K562 (cell line): ENCODE data around the gene ABHD8. TPM values are rescaled to one million over a fixed set of nuclear protein-coding genes. Genes with fewer than 3 reads are reported as not detected.

Experiments
- ARID1B ChIP-seq: fragments of 450-650 bp; IDR thresholded peaks from 2 replicates; pipeline ENCODE4 v1.6.1; 2016; ENCODE audit warnings: antibody characterized with exemption, mild to moderate bottlenecking, inconsistent platforms
- CBX5 ChIP-seq: IDR thresholded peaks from 2 replicates; pipeline ENCODE4 v1.6.1; 2014; ENCODE audit warnings: low read depth, borderline replicate concordance
- CCAR2 ChIP-seq: fragments of 200-400 bp; formaldehyde crosslinking; IDR thresholded peaks from 2 replicates; pipeline ENCODE4 v1.6.1; 2017; ENCODE audit warnings: mild to moderate bottlenecking, low read depth, low read length
- CHD1 ChIP-seq: fragments of 200-600 bp; sonication (generic); IDR thresholded peaks from one replicate; pipeline ENCODE4 v1.6.1; 2012; ENCODE audit warnings: mild to moderate bottlenecking, moderate library complexity, low read length, inconsistent platforms
- MCM3 ChIP-seq: fragments of 450-650 bp; IDR thresholded peaks from 2 replicates; pipeline ENCODE4 v1.6.1; 2016
- MTA1 ChIP-seq: fragments of 450-650 bp; IDR thresholded peaks from 2 replicates; pipeline ENCODE4 v1.6.1; 2017; ENCODE audit warnings: borderline replicate concordance
- POLR2A ChIP-seq: fragments of 450-650 bp; conservative IDR thresholded peaks from 2 replicates; pipeline ENCODE4 v1.6.1; 2016
- RAD21 ChIP-seq, 2 experiments: fragments of 250-450 bp in 1 of 2; fragments of 450-650 bp in 1 of 2; sonication (Bioruptor Pico) in 1 of 2; formaldehyde crosslinking in 1 of 2; IDR thresholded peaks in 1 of 2; conservative IDR thresholded peaks in 1 of 2; 2 replicates each; pipeline versions ENCODE4 v1.4.0 to v1.8.0; 2020 to 2022; ENCODE audit warnings: mild to moderate bottlenecking in 2 of 2, moderate library complexity in 1 of 2
- RBFOX2 ChIP-seq: fragments of 200-400 bp; formaldehyde crosslinking; IDR thresholded peaks from 2 replicates; pipeline ENCODE4 v1.6.1; 2017; ENCODE audit warnings: low read depth, mild to moderate bottlenecking, low read length, moderate library complexity
- SOX6 ChIP-seq: fragments of 450-650 bp; IDR thresholded peaks from 2 replicates; pipeline ENCODE4 v1.6.1; 2014; ENCODE audit warnings: mild to moderate bottlenecking
- TRIM25 ChIP-seq: fragments of 450-650 bp; IDR thresholded peaks from 2 replicates; pipeline ENCODE4 v1.7.0; 2016; ENCODE audit warnings: borderline replicate concordance
- UBTF ChIP-seq, 2 experiments: IDR thresholded peaks; 2 replicates each; pipeline ENCODE4 v1.6.1; 2012; ENCODE audit warnings: improper control_type of control experiment in 2 of 2, low read depth in 2 of 2, low read length in 2 of 2, borderline replicate concordance in 1 of 2
- ZFP1 ChIP-seq: fragments of 450-650 bp; formaldehyde crosslinking; IDR thresholded peaks from 2 replicates; pipeline ENCODE4 v1.4.0; 2020; ENCODE audit warnings: mild to moderate bottlenecking, mixed read lengths
- ZFX ChIP-seq: sonication (generic); formaldehyde crosslinking; IDR thresholded peaks from 2 replicates; pipeline ENCODE4 v1.8.0; 2022; ENCODE audit warnings: mild to moderate bottlenecking, missing genetic modification reagents, moderate library complexity
- ZNF174 ChIP-seq: fragments of 250-450 bp; sonication (Bioruptor Pico); IDR thresholded peaks from 2 replicates; pipeline ENCODE4 v1.4.0; 2020; ENCODE audit warnings: mild to moderate bottlenecking
- ZNF354B ChIP-seq: fragments of 250-450 bp; sonication (Bioruptor Pico); IDR thresholded peaks from 2 replicates; pipeline ENCODE4 v1.4.0; 2020
- polyA plus RNA-seq, 8 experiments: library from polyadenylated mRNA; depleted of rRNA in 4 of 8; stranded (reverse) in 5 of 8; unstranded in 3 of 8; fragments of >200 nt; fragmentation: Nextera tagmentation in 2 of 8; fragmentation: Illumina TruSeq in 1 of 8; extraction: Ambion mirVana in 2 of 8; extraction: Trizol in 1 of 8; gene quantifications; 2 replicates each; pipeline versions ENCODE4 v1.2.1 to v1.2.3, GENCODE V29; 2011 to 2014; ENCODE audit warnings: inconsistent platforms in 1 of 8, missing spikeins in 1 of 8
- total RNA-seq, 7 experiments: library from RNA; depleted of rRNA in 6 of 7; stranded (reverse); fragments of >200 nt in 6 of 7; fragmentation: Illumina TruSeq in 2 of 7; extraction: Trizol in 2 of 7; gene quantifications; 2 replicates each; pipeline versions ENCODE4 v1.2.1 to v1.2.3, GENCODE V29; 2011 to 2021; ENCODE audit warnings: low replicate concordance in 1 of 7
- TF ChIP-seq, protein P1 (sequence below), 2 experiments: IDR thresholded peaks; 2 replicates each; pipeline ENCODE4 v1.6.1; 2011; ENCODE audit warnings: borderline replicate concordance in 1 of 2, control low read depth in 1 of 2, low read depth in 1 of 2, low read length in 1 of 2, mild to moderate bottlenecking in 1 of 2, mixed read lengths in 1 of 2, moderate library complexity in 1 of 2; ENCODE audit not compliant: insufficient read depth in 1 of 2, insufficient read length in 1 of 2, poor library complexity in 1 of 2, severe bottlenecking in 1 of 2; ENCODE audit errors: extremely low read depth in 1 of 2
- TF ChIP-seq, protein P2 (sequence below): fragments of 250-450 bp; sonication (Bioruptor Pico); IDR thresholded peaks from 2 replicates; pipeline ENCODE4 v1.8.0; 2021; ENCODE audit warnings: moderate library complexity, mild to moderate bottlenecking, inconsistent platforms
- TF ChIP-seq, protein P3 (sequence below): fragments of 200-800 bp; sonication (Bioruptor generic); IDR thresholded peaks from 2 replicates; pipeline ENCODE4 v1.6.1; 2017; ENCODE audit warnings: missing genetic modification characterization, missing compliant biosample characterization

ABHD8 gene
- total and polyA plus RNA-seq, 9 of the 15 experiments (the other 6 are each of a cell fraction or from before 2014, with no cell fraction given), result 0.04 to 6.6 (median 2.0) TPM; not detected in 1

DNA sequence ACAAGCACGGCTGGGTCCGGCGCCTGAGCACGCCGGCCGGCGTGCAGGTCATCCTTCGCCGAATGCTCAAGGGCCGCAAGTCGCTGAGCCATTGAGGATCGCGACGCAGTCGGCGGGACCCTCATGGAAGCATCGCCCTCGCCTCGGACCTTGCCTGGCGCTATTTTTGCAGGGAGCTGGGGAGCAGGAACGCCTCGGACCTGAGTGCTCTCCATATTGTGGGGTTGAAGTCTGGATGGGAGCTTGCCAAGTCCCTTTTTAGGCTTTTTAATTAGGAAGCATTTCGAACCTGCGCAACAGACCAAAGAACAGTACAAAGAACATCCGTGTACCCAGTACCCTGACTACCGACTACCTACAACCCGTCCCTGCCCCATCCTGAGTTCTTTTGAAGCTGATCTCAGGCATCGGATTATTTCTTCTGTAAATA is 3.1 kb upstream of the ABHD8 start (continued):
- TF ChIP-seq UBTF (IDR thresholded peaks at IDR 0.05; ENCODE audit: borderline replicate concordance in 1 of 2, low read depth in 2 of 2, low read length in 2 of 2) (peak in 1 of 2 experiments; percentile 87; a peak in 2 of 4 replicates), MTA1 (no peak), RAD21 (CRISPR knock-in tag; conservative IDR thresholded peaks at IDR 0.05 in 1 of 2, IDR thresholded peaks at IDR 0.05 in 1 of 2) (no peak), CCAR2 (no peak), SOX6 (no peak), ZNF174 (CRISPR knock-in tag) (no peak), ZFX (CRISPR knock-in tag) (peak; percentile 64), TRIM25 (no peak), CBX5 (no peak), ZFP1 (CRISPR knock-in tag) (no peak), ZNF354B (CRISPR knock-in tag) (no peak), CHD1 (peak; percentile 77), ARID1B (0 out of 2 replicates have a peak, but pooled peaks have one; percentile 8), POLR2A (0 out of 2 replicates have a peak, but pooled peaks have one; percentile 5), RBFOX2 (peak; percentile 10), MCM3 (no peak)
- TF ChIP-seq, protein P1, sequence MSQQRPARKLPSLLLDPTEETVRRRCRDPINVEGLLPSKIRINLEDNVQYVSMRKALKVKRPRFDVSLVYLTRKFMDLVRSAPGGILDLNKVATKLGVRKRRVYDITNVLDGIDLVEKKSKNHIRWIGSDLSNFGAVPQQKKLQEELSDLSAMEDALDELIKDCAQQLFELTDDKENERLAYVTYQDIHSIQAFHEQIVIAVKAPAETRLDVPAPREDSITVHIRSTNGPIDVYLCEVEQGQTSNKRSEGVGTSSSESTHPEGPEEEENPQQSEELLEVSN (IDR thresholded peaks at IDR 0.05; ENCODE audit: borderline replicate concordance in 1 of 2, extremely low read depth in 1 of 2, insufficient read depth in 1 of 2, insufficient read length in 1 of 2, low read depth in 1 of 2, low read length in 1 of 2, poor library complexity in 1 of 2, severe bottlenecking in 1 of 2), result peak; percentile 58 to 76
- TF ChIP-seq, protein P2, sequence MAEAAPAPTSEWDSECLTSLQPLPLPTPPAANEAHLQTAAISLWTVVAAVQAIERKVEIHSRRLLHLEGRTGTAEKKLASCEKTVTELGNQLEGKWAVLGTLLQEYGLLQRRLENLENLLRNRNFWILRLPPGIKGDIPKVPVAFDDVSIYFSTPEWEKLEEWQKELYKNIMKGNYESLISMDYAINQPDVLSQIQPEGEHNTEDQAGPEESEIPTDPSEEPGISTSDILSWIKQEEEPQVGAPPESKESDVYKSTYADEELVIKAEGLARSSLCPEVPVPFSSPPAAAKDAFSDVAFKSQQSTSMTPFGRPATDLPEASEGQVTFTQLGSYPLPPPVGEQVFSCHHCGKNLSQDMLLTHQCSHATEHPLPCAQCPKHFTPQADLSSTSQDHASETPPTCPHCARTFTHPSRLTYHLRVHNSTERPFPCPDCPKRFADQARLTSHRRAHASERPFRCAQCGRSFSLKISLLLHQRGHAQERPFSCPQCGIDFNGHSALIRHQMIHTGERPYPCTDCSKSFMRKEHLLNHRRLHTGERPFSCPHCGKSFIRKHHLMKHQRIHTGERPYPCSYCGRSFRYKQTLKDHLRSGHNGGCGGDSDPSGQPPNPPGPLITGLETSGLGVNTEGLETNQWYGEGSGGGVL (CRISPR knock-in tag), result no peak
- TF ChIP-seq, protein P3, sequence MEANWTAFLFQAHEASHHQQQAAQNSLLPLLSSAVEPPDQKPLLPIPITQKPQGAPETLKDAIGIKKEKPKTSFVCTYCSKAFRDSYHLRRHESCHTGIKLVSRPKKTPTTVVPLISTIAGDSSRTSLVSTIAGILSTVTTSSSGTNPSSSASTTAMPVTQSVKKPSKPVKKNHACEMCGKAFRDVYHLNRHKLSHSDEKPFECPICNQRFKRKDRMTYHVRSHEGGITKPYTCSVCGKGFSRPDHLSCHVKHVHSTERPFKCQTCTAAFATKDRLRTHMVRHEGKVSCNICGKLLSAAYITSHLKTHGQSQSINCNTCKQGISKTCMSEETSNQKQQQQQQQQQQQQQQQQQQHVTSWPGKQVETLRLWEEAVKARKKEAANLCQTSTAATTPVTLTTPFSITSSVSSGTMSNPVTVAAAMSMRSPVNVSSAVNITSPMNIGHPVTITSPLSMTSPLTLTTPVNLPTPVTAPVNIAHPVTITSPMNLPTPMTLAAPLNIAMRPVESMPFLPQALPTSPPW (CRISPR knock-in tag), result no peak; the same call in 1 of the 2 replicates
